Progenitor cell of endocrine pancreas (in vitro differentiated cells): ENCODE results near the gene NPPA. TPM values are rescaled to one million over a fixed set of nuclear protein-coding genes. Genes with fewer than 3 reads are reported as not detected.

Experiments used
- DNase-seq: peaks from one replicate; pipeline ENCODE4 v3.0.0; 2021; ENCODE audit warnings: low spot score; ENCODE audit not compliant: unreplicated experiment
- H3K27ac Mint-ChIP-seq: 2 replicates; pipeline ENCODE4 v1.8.0; 2021; ENCODE audit warnings: mild to moderate bottlenecking, moderate library complexity, mixed read lengths
- H3K27me3 Mint-ChIP-seq: 2 replicates; pipeline ENCODE4 v1.8.0; 2021; ENCODE audit warnings: mixed read lengths
- H3K36me3 Mint-ChIP-seq: 2 replicates; pipeline ENCODE4 v1.8.0; 2022; ENCODE audit warnings: mixed read lengths; ENCODE audit not compliant: insufficient read depth
- H3K4me1 Mint-ChIP-seq: 2 replicates; pipeline ENCODE4 v1.8.0; 2021; ENCODE audit warnings: low read depth, mixed read lengths
- H3K4me3 Mint-ChIP-seq: 2 replicates; pipeline ENCODE4 v1.8.0; 2021; ENCODE audit warnings: low read depth, mild to moderate bottlenecking, moderate library complexity, mixed read lengths
- H3K9me3 Mint-ChIP-seq: 2 replicates; pipeline ENCODE4 v1.8.0; 2021; ENCODE audit warnings: low read depth, mixed read lengths
- CTCF ChIP-seq: fragments of 200-600 bp; sonication (generic); IDR thresholded peaks from one replicate; pipeline ENCODE4 v1.5.0; 2021; ENCODE audit warnings: antibody characterized with exemption, mild to moderate bottlenecking; ENCODE audit not compliant: unreplicated experiment
- total RNA-seq: library from RNA; stranded (reverse); gene quantifications from 2 replicates; pipeline ENCODE4 v1.2.1, GENCODE V29; 2021

Gene NPPA
- total RNA-seq, 1 donor from 2014 or later, result not detected

GRCh38 chr1:11888206-11888876, 40.8 kb upstream of the NPPA start:
- no peaks in the 10 kb centered on the region for H3K9me3 Mint-ChIP-seq
- H3K4me3 Mint-ChIP-seq, result no peak overlapping the region
- H3K27me3 Mint-ChIP-seq, result no peaks in the 10 kb centered on the region
- peaks cover 3% of the 10 kb centered on the region for H3K4me1 Mint-ChIP-seq
- no peak for DNase-seq
- no peaks in the 10 kb centered on the region for H3K36me3 Mint-ChIP-seq
- no peak for TF ChIP-seq CTCF
- no peak overlapping the region for H3K27ac Mint-ChIP-seq

- H3K36me3 Mint-ChIP-seq, result no peaks in the 10 kb centered on the region
- H3K27me3 Mint-ChIP-seq, result no peaks in the 10 kb centered on the region
- no peak overlapping the region for H3K4me3 Mint-ChIP-seq
- H3K9me3 Mint-ChIP-seq, result no peaks in the 10 kb centered on the region
- no peak for DNase-seq
- H3K4me1 Mint-ChIP-seq, result peaks cover 6% of the 10 kb centered on the region
- no peak for TF ChIP-seq CTCF
- H3K27ac Mint-ChIP-seq, result no peak overlapping the region
Observed at GRCh38 chr1:11887666-11888007, 40.1 kb upstream of the NPPA start.

- H3K9me3 Mint-ChIP-seq, result no peaks in the 10 kb centered on the region
- no peaks in the 10 kb centered on the region for H3K27me3 Mint-ChIP-seq
- H3K4me3 Mint-ChIP-seq, result no peak overlapping the region
- DNase-seq, result no peak
- no peak overlapping the region for H3K27ac Mint-ChIP-seq
- peaks cover 8% of the 10 kb centered on the region for H3K4me1 Mint-ChIP-seq
- no peak for TF ChIP-seq CTCF
- no peaks in the 10 kb centered on the region for H3K36me3 Mint-ChIP-seq
Observed at GRCh38 chr1:11886986-11887665, 39.5 kb upstream of the NPPA start.

GRCh38 chr1:11885916-11886315, 38.3 kb upstream of the NPPA start:
- H3K27ac Mint-ChIP-seq, result no peak overlapping the region

More at GRCh38 chr1:11885916-11886315, 38.3 kb upstream of the NPPA start:
- Mint-ChIP-seq H3K4me3 (no peak overlapping the region), H3K9me3 (no peaks in the 10 kb centered on the region), H3K36me3 (no peaks in the 10 kb centered on the region), H3K27me3 (no peaks in the 10 kb centered on the region), H3K4me1 (peaks cover 14% of the 10 kb centered on the region)
- DNase-seq, result no peak
- TF ChIP-seq CTCF, result no peak
